IMR-90 (cell line): ENCODE results near the gene RNF213. TPM values are rescaled to one million over a fixed set of nuclear protein-coding genes. Genes with fewer than 3 reads are reported as not detected.

ENCODE experiments used
- ATAC-seq: fragments of 200-7000 bp; cut with Tn5 transposase; 2 replicates; pipeline ENCODE4 v1.9.1; 2020; ENCODE audit warnings: low read depth, mild to moderate bottlenecking, moderate library complexity
- BruUV-seq: library from RNA; stranded (reverse); fragments of 400-500 nt; replicated peaks from 2 replicates; lab custom pipeline; 2021; lab: Mats Ljungman, UMichigan
- CTCF ChIA-PET: fragments of 300-600 bp; formaldehyde crosslinking; extraction: SDS; loops from one replicate; lab custom pipeline; 2021; ENCODE audit warnings: antibody characterized with exemption; lab: Yijun Ruan, JAX
- POLR2A ChIA-PET: fragments of 300-600 bp; sonication (Branson Sonifier 250); formaldehyde crosslinking; loops from one replicate; lab custom pipeline; 2022; ENCODE audit warnings: antibody characterized with exemption; ENCODE audit not compliant: unreplicated experiment; lab: Charles Lee
- DNase-seq: peaks from one replicate; pipeline ENCODE4 v3.0.0; 2013
- H2AFZ ChIP-seq: replicated peaks from 2 replicates; pipeline ENCODE3; 2013; ENCODE audit warnings: low read length, mild to moderate bottlenecking; ENCODE audit not compliant: poor library complexity
- H2AK5ac ChIP-seq: 2 replicates; pipeline ENCODE4 v1.6.1; 2013; ENCODE audit warnings: low read depth, low read length, inconsistent platforms
- H2AK9ac ChIP-seq: replicated peaks from 2 replicates; pipeline ENCODE3; 2013; ENCODE audit warnings: mild to moderate bottlenecking, low read depth, low read length, moderate library complexity; ENCODE audit not compliant: poor library complexity
- H2BK120ac ChIP-seq: 2 replicates; pipeline ENCODE4 v1.6.1; 2013; ENCODE audit warnings: low read depth, low read length, inconsistent platforms
- H2BK15ac ChIP-seq: 3 replicates; pipeline ENCODE4 v1.6.1; 2013; ENCODE audit warnings: low read depth, low read length, inconsistent platforms
- H2BK20ac ChIP-seq: 2 replicates; pipeline ENCODE4 v1.6.1; 2013; ENCODE audit warnings: low read depth, mild to moderate bottlenecking, inconsistent platforms, low read length, moderate library complexity
- H2BK5ac ChIP-seq: 2 replicates; pipeline ENCODE4 v1.6.1; 2013; ENCODE audit warnings: mild to moderate bottlenecking, low read depth, low read length, inconsistent platforms; ENCODE audit not compliant: poor library complexity, severe bottlenecking
- H3K14ac ChIP-seq: replicated peaks from 2 replicates; pipeline ENCODE4 v1.6.1; 2013; ENCODE audit warnings: low read depth, low read length, inconsistent platforms
- H3K18ac ChIP-seq: 2 replicates; pipeline ENCODE4 v1.6.1; 2013; ENCODE audit warnings: low read depth, low read length, control low read depth
- H3K23ac ChIP-seq: 2 replicates; pipeline ENCODE4 v1.6.1; 2013; ENCODE audit warnings: low read depth, low read length, inconsistent platforms
- H3K27ac ChIP-seq: 2 replicates; pipeline ENCODE4 v1.5.1; 2013; ENCODE audit warnings: mild to moderate bottlenecking, control low read depth, low read length; ENCODE audit not compliant: insufficient read depth
- H3K27me3 ChIP-seq: 2 replicates; pipeline ENCODE4 v1.6.1; 2013; ENCODE audit warnings: low read length; ENCODE audit not compliant: control insufficient read depth, insufficient read depth
- H3K36me3 ChIP-seq: 2 replicates; pipeline ENCODE4 v1.6.1; 2013; ENCODE audit warnings: low read length, mixed read lengths; ENCODE audit not compliant: control insufficient read depth, insufficient read depth
- H3K4ac ChIP-seq: 2 replicates; pipeline ENCODE4 v1.6.1; 2013; ENCODE audit warnings: low read depth, low read length, inconsistent platforms
- H3K4me1 ChIP-seq: 2 replicates; pipeline ENCODE4 v1.6.1; 2013; ENCODE audit warnings: low read length, mixed read lengths; ENCODE audit not compliant: control insufficient read depth, insufficient read depth
- H3K4me2 ChIP-seq: 2 replicates; pipeline ENCODE4 v1.6.1; 2013; ENCODE audit warnings: low read depth, mild to moderate bottlenecking, control low read depth, low read length, moderate library complexity
- H3K4me3 ChIP-seq: 2 replicates; pipeline ENCODE4 v1.5.1; 2013; ENCODE audit warnings: low read depth, mild to moderate bottlenecking, control low read depth, low read length, moderate library complexity; ENCODE audit not compliant: insufficient read depth
- H3K56ac ChIP-seq: 2 replicates; pipeline ENCODE4 v1.6.1; 2013; ENCODE audit warnings: low read length, inconsistent platforms; ENCODE audit not compliant: insufficient read depth; ENCODE audit errors: extremely low read depth
- H3K79me1 ChIP-seq, 2 experiments: 2 replicates each; pipeline ENCODE4 v1.6.1; 2013; ENCODE audit warnings: low read length in 2 of 2, inconsistent platforms in 1 of 2, low read depth in 1 of 2
- H3K9ac ChIP-seq: 2 replicates; pipeline ENCODE4 v1.6.1; 2013; ENCODE audit warnings: low read depth, low read length, control low read depth
- H3K9me1 ChIP-seq: 2 replicates; pipeline ENCODE4 v1.6.1; 2013; ENCODE audit warnings: low read length, inconsistent platforms; ENCODE audit not compliant: insufficient read depth
- H3K9me3 ChIP-seq: 2 replicates; pipeline ENCODE4 v1.6.1; 2013; ENCODE audit warnings: low read length; ENCODE audit not compliant: control insufficient read depth, insufficient read depth
- H4K20me1 ChIP-seq: 2 replicates; pipeline ENCODE4 v1.6.1; 2013; ENCODE audit warnings: low read length, inconsistent platforms; ENCODE audit not compliant: insufficient read depth
- H4K5ac ChIP-seq: 2 replicates; pipeline ENCODE4 v1.6.1; 2013; ENCODE audit warnings: mild to moderate bottlenecking, low read depth, low read length, control low read depth
- H4K8ac ChIP-seq, 2 experiments: 2 replicates each; pipeline ENCODE4 v1.6.1; 2013; ENCODE audit warnings: low read depth in 2 of 2, low read length in 2 of 2, control low read depth in 1 of 2, inconsistent platforms in 1 of 2
- H4K91ac ChIP-seq: 2 replicates; pipeline ENCODE4 v1.6.1; 2013; ENCODE audit warnings: low read depth, low read length, inconsistent platforms; ENCODE audit not compliant: insufficient read depth
- CEBPB ChIP-seq: IDR thresholded peaks from 2 replicates; pipeline ENCODE4 v1.6.1; 2012; ENCODE audit warnings: low read depth, low read length, improper control_type of control experiment
- FOS ChIP-seq: fragments of 150-350 bp; IDR thresholded peaks from 2 replicates; pipeline ENCODE4 v1.6.1; 2016; ENCODE audit warnings: low read depth, low read length
- NFE2L2 ChIP-seq: fragments of 150-350 bp; IDR thresholded peaks from 2 replicates; pipeline ENCODE4 v1.6.1; 2016; ENCODE audit warnings: low read depth, mild to moderate bottlenecking, low read length
- POLR2A ChIP-seq: IDR thresholded peaks from 2 replicates; pipeline ENCODE4 v1.6.1; 2012; ENCODE audit warnings: mild to moderate bottlenecking, low read depth, low read length
- RCOR1 ChIP-seq: IDR thresholded peaks from 2 replicates; pipeline ENCODE4 v1.6.1; 2012; ENCODE audit warnings: mild to moderate bottlenecking, low read length, improper control_type of control experiment; ENCODE audit not compliant: insufficient replicate concordance
- RFX5 ChIP-seq: IDR thresholded peaks from 2 replicates; pipeline ENCODE4 v1.8.0; 2012; ENCODE audit warnings: low read depth, mild to moderate bottlenecking, low read length, moderate library complexity
- WGBS, 2 experiments: methylation state at CpG; one replicate each; pipeline versions ENCODE4 v1.1.5 to v1.1.7; 2013; ENCODE audit warnings: missing lambda C conversion rate in 2 of 2; ENCODE audit not compliant: insufficient read length in 1 of 2; ENCODE audit errors: extremely low coverage in 2 of 2; 5-methylcytosine and 5-hydroxymethylcytosine counted together
- dilution Hi-C: fragments of 300-500 bp; cut with HindIII; formaldehyde crosslinking; loops from one replicate; pipeline ENCODE4 v1.14.3; 2018; ENCODE audit warnings: low sequenced_read_pairs; ENCODE audit not compliant: unreplicated experiment
- in situ Hi-C: fragments of 300-500 bp; cut with MboI; formaldehyde crosslinking; loops from 3 replicates; pipeline ENCODE4 v1.14.3; 2019; ENCODE audit warnings: low sequenced_read_pairs, inconsistent platforms, mixed read lengths
- intact Hi-C: fragments of 100-400 bp; cut with micrococcal nuclease; formaldehyde crosslinking; loops from 2 replicates; pipeline ENCODE4 v1.10.0; 2022
- polyA plus RNA-seq, 3 experiments: library from polyadenylated mRNA; depleted of rRNA; stranded (reverse); fragments of >200 nt; gene quantifications; 2 replicates each; pipeline ENCODE4 v1.2.3, GENCODE V29; 2012; ENCODE audit warnings: low replicate concordance in 1 of 3
- total RNA-seq: library from RNA; depleted of rRNA; stranded (reverse); fragments of >200 nt; gene quantifications from 2 replicates; pipeline ENCODE4 v1.2.3, GENCODE V29; 2012

RNF213 gene
- total and polyA plus RNA-seq, 2 of the 4 experiments (the other 2 are of a cell fraction): 23.4 to 36.0 TPM

DNA sequence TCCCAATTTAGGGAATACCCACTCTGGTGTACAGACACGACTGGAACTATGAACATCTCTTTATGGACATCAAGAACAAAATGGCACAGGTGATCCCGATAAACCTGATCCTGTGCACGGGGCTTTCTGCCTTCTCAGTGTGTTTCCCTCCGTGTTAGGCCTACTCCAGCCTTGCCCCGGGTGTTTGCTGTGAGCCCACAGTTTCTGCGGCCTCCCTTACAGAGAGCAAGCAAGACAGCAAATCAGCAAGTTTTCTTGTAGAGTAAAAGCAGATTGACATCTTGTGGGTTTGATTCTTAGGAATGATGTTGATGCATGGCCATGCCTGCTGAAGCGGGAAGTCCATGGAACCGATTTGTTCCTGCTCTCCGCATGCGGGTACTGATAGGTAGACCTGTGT is 127.9 kb downstream of the RNF213 start:
- no peak overlapping the region for H2AFZ ChIP-seq
- H4K5ac ChIP-seq: no peak overlapping the region
- no peak overlapping the region for H3K56ac ChIP-seq
- H3K4me2 ChIP-seq: no peak overlapping the region
- H3K27me3 ChIP-seq: no peaks in the 10 kb centered on the region
- H2BK5ac ChIP-seq: no peak overlapping the region
- no peaks in the 10 kb centered on the region for H3K9me3 ChIP-seq
- H2BK15ac ChIP-seq: no peak overlapping the region
- no peak overlapping the region for H4K91ac ChIP-seq
- H3K79me1 ChIP-seq: peaks cover 0 to 6% of the 10 kb centered on the region in 2 experiments; a peak in 2 of 4 replicates
- POLR2A ChIA-PET: no interaction called here
- CTCF ChIA-PET: no interaction called here
- no peak overlapping the region for H3K14ac ChIP-seq
- in situ Hi-C loops: no loop called here
- H3K4ac ChIP-seq: no peak overlapping the region
- H3K4me1 ChIP-seq: peaks cover 2% of the 10 kb centered on the region
- no peak overlapping the region for H2AK9ac ChIP-seq
- no peak overlapping the region for H3K18ac ChIP-seq
- no peak overlapping the region for H2AK5ac ChIP-seq
- no peak overlapping the region for H4K8ac ChIP-seq
- TF ChIP-seq RFX5: no peak
- no peak for TF ChIP-seq RCOR1
- TF ChIP-seq FOS: no peak
- no peak for TF ChIP-seq NFE2L2
- no peak for TF ChIP-seq CEBPB
- TF ChIP-seq POLR2A: no peak
- DNase-seq (no peak), ATAC-seq (no peak)
- intact Hi-C loops: no loop called here
- H3K9me1 ChIP-seq: no peaks in the 10 kb centered on the region
- no peak overlapping the region for H3K27ac ChIP-seq
- no peak overlapping the region for H2BK120ac ChIP-seq
- H3K23ac ChIP-seq: no peak overlapping the region
- H4K20me1 ChIP-seq: no peaks in the 10 kb centered on the region; the same call in 1 of the 2 replicates
- no peak overlapping the region for H3K9ac ChIP-seq
- 91% methylated on average over 4 of the region's 10 CpGs; no CpG with 5 or more reads in 1 of the 2 experiments for WGBS, 2 experiments
- H2BK20ac ChIP-seq: no peak overlapping the region
- H3K4me3 ChIP-seq: no peak overlapping the region
- H3K36me3 ChIP-seq: peaks cover 77% of the 10 kb centered on the region
- dilution Hi-C loops: no loop called here
- no TSS peak for BruUV-seq
